ENCODE measurements around the gene STX11. TPM values are rescaled to one million over a fixed set of nuclear protein-coding genes. Genes with fewer than 3 reads are reported as not detected.

STX11 gene
- total and polyA plus RNA-seq, 7 donors: 3.4 to 5.6 (median 4.3) TPM

DNA sequence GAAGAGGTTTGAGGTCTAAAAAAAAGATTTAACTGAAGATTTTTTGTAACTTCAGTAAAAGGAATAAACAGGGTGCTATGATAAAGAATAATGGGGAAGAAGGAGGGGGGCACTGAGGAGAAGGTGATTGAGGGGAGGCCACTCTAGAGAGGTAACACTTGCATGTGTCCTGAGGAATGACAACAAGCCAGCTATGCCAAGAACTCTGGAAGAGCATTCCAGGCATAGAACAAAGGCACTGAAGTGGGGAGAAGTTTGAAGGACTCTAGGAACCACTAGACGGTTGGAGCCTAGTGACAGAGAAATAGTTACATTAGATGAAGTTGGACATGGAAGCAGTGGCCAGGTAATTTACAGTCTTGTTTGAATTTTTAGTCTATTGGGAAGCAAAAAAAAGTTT is 44.1 kb upstream of the STX11 start:
- no peak for DNase-seq
- Histone ChIP-seq H3K4me1 (no peaks in the 10 kb centered on the region), H3K27me3 (no peaks in the 10 kb centered on the region), H3K9me3 (no peaks in the 10 kb centered on the region), H3K36me3 (no peaks in the 10 kb centered on the region), H3K4me3 (no peak overlapping the region), H3K27ac (no peak overlapping the region)
- intact Hi-C loops (cut with DNase I): loop anchor here (5.0 kb wide), 1 partner anchor 46 kb away; the partner anchor contains the start of gene STX11
- TF ChIP-seq CTCF (IDR thresholded peaks at IDR 0.05): no peak
- TF ChIP-seq EP300 (IDR thresholded peaks at IDR 0.05): no peak
- no peak for TF ChIP-seq POLR2AphosphoS5 (IDR thresholded peaks at IDR 0.05)
- no peak for TF ChIP-seq POLR2A (IDR thresholded peaks at IDR 0.05)
- WGBS, 2 donors: 88 to 89% methylated on average over 1 of the region's 1 CpG

GRCh38 chr6:144110210-144110609 is 40.1 kb upstream of the STX11 start:
- no peaks in the 10 kb centered on the region for H3K27me3 ChIP-seq
- no peaks in the 10 kb centered on the region for H3K4me1 ChIP-seq
- H3K4me3 ChIP-seq: no peak overlapping the region
- H3K9me3 ChIP-seq: no peaks in the 10 kb centered on the region
- WGBS, 2 donors: 81 to 93% methylated on average over 5 of the region's 5 CpGs
- no peak for DNase-seq
- intact Hi-C loops (cut with DNase I): no loop called here
- TF ChIP-seq POLR2AphosphoS5 (IDR thresholded peaks at IDR 0.05) (no peak), EP300 (IDR thresholded peaks at IDR 0.05) (no peak)
- H3K36me3 ChIP-seq: no peaks in the 10 kb centered on the region
- H3K27ac ChIP-seq: no peak overlapping the region

DNA sequence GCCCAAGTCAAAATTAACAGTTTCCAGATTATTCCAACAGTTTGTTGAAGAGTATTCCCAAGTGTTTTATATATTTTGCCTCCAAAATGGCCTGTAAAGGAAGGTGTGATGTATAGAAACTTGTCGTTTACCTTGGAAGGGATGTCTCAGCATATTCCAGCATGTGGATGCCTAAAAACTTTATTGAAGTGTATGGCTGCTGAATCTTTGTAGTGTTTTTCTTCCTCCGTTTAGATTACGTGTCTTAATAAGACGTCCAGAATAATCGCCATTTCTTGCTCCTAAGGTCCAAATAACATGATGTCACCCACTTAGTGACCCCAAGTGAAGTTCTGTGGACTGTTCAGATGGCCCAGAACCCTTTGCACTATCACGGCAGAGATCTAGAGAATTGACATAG is 37.0 kb upstream of the STX11 start:
- H3K36me3 ChIP-seq: no peaks in the 10 kb centered on the region
- no peak overlapping the region for H3K4me3 ChIP-seq
- H3K9me3 ChIP-seq: no peaks in the 10 kb centered on the region
- TF ChIP-seq POLR2AphosphoS5 (IDR thresholded peaks at IDR 0.05) (no peak), EP300 (IDR thresholded peaks at IDR 0.05) (no peak), CTCF (IDR thresholded peaks at IDR 0.05) (no peak), POLR2A (IDR thresholded peaks at IDR 0.05) (no peak)
- intact Hi-C loops (cut with DNase I): no loop called here
- 92% methylated on average over 6 of the region's 6 CpGs for WGBS, 2 donors
- no peak for DNase-seq
- no peaks in the 10 kb centered on the region for H3K4me1 ChIP-seq
- no peak overlapping the region for H3K27ac ChIP-seq
- no peaks in the 10 kb centered on the region for H3K27me3 ChIP-seq

DNA sequence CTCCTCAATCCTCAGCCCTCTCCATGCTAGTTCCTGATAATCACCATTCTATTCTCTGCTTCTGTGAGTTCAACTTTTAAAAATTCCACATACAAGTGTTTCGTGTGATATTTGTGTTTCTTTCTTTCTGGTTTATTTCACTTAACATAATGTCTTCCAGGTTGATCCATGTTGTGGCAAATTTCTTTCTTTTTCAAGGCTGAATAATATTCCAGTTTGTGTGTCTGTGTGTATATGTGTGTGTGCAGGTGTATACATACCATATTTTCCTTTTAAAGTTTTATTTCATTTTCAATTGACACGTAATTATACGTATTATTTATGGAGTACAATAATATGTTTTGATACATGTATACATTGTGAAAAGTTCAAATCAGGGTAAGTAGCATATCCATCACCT is 35.1 kb upstream of the STX11 start:
- H3K36me3 ChIP-seq: no peaks in the 10 kb centered on the region
- intact Hi-C loops (cut with DNase I): no loop called here
- H3K4me1 ChIP-seq: no peaks in the 10 kb centered on the region
- H3K27me3 ChIP-seq: no peaks in the 10 kb centered on the region
- no peak overlapping the region for H3K4me3 ChIP-seq
- no peak for DNase-seq
- TF ChIP-seq CTCF (IDR thresholded peaks at IDR 0.05) (no peak), POLR2A (IDR thresholded peaks at IDR 0.05) (no peak), EP300 (IDR thresholded peaks at IDR 0.05) (no peak), POLR2AphosphoS5 (IDR thresholded peaks at IDR 0.05) (no peak)
- WGBS, 2 donors: 94 to 95% methylated on average over 3 of the region's 3 CpGs
- H3K27ac ChIP-seq: no peak overlapping the region
- H3K9me3 ChIP-seq: no peaks in the 10 kb centered on the region

DNA sequence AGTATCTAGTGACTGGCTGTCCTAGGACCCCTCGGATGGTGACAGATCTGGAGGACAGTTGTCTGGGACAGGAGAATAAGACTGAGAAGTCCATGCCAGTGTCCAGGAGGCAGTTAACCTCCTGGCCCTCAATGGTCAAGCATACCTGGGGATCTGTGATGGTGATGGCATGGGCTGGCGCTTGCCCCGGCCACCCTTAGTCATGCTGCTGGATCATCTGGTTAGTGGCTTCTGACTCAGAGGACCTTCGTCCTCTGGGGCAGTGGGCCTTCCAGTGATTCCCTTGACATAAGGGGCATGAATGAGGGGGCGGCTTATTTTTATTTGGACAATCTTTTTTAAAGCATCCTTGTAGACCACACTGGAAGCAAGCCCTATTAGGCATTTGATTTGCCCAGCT is 30.9 kb upstream of the STX11 start:
- DNase-seq: no peak
- no peaks in the 10 kb centered on the region for H3K36me3 ChIP-seq
- no peak overlapping the region for H3K4me3 ChIP-seq
- no peaks in the 10 kb centered on the region for H3K4me1 ChIP-seq
- 95 to 96% methylated on average over 5 of the region's 5 CpGs for WGBS, 2 donors
- intact Hi-C loops (cut with DNase I): no loop called here
- TF ChIP-seq POLR2AphosphoS5 (IDR thresholded peaks at IDR 0.05) (no peak), CTCF (IDR thresholded peaks at IDR 0.05) (no peak), EP300 (IDR thresholded peaks at IDR 0.05) (no peak), POLR2A (IDR thresholded peaks at IDR 0.05) (no peak)
- no peak overlapping the region for H3K27ac ChIP-seq
- H3K27me3 ChIP-seq: no peaks in the 10 kb centered on the region
- H3K9me3 ChIP-seq: no peaks in the 10 kb centered on the region
